CD4-positive, alpha-beta T cell treated with Interleukin-4 for 4 hours (primary cell): ENCODE measurements around the gene RNF20.
A peak's percentile ranks its signal among the peaks of the same experiment; 100 is the strongest.

Experiments
- DNase-seq: peaks from one replicate; pipeline ENCODE4 v3.0.0-alpha.2; 2020

Gene RNF20

GRCh38 chr9:101591787-101592446 is 58.3 kb downstream of the RNF20 start:
- DNase-seq, result no peak

DNA sequence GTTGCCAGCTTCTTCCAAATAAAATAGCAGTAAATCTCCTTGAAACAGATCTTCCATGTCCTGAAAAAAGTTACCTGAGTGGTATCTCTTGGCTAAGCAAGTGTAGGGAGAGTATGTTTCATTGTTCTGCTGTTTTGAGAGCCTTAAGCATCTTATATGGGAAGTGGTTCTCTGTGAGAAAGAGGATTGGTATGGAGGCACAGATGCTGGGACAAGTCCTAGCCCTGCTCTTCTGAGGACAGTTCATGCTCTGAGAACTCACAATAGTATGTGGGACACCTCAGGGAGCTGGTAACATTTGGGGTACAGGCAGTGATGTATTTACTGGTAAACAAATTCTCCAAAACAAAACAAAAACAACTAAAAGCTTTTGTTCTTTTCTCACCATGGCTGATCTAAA is 59.1 kb downstream of the RNF20 start:
- DNase-seq, result no peak

GRCh38 chr9:101593345-101593744 is 59.7 kb downstream of the RNF20 start:
- no peak for DNase-seq

- DNase-seq, result no peak
Measured at GRCh38 chr9:101594796-101595195, 61.1 kb downstream of the RNF20 start, which contains the start of gene PPP3R2. Gene PPP3R2 (minus strand): TSS chr9:101594969. CDS start chr9:101594921, 48 bp downstream.

DNA sequence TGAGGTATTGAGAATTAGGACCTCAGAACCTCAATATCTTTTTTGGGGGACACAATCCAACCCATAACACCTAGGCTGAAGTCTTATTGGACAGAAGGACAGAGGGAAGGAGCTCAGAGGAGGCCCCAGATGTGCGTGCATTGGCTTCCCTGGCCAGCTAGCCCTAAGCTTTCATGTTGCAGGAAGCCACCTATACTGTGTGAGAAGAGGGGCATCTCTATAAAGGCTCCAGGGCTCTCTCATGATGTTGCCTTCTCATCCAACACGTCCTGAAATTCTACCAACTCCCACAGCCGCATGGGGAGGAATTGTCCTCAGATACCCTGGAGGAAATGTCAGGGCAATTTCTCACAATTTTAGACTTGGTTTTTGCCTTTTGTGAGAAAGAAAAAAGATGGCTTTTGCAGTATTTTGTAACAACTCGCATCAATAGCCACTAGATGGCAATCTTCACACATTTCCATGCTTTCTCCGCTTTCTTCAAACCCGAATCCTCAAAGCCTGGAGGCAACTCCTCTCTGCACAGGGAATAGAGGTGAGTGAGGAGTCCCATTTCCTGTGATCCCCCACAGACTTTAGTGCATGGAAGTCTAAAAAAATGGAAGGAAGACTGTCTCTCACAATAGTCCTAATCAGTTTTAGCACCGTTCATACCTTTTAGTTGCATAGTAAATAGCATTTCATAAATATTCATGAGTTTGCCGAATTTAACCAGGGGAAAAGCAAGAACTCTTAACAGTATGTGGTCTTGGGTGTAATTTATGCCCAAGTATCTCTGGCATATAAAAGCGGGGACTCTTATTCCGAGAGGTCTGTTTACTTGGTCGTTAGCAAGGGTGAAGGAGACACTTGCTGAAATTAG is 68.5 kb downstream of the RNF20 start:
- DNase-seq, result peak; percentile 31

DNA sequence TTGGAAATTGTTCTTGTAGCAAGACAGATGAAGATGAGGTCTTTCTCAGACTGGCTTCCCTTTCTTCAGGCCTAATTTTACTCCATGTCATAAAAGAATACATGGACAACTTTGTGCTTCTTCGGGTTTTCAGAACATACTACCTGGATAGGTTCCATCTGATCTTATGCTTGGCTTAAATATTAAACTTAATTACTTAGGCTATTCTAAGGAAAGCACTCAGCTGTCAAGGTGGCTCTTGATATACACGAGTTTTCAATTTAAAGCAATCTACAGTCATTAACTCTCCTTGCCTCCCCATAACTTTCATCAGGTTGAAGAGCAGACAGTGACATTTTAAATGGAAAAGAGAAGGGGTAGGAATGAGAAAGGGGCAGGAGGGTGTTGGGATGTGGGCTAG is 70.6 kb downstream of the RNF20 start:
- DNase-seq, result no peak

DNA sequence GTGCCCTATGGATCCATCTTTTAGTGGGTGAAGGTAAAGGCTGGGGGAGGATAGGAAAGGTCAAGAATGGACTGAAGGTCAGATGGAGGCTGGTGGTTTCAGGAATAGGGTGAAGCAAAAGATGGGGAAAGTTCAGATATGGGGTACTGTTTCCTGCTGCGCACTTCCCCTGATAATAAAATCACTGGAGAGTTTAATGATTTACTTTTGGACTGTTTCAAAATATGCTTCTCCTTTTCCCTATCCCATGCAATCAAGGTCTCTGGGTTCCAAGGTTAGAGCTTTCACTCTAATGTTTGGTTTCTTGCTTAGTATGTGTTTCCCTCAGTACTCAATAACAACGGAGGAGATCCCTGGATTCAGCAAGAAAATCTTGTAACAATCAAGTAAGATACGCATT is 71.9 kb downstream of the RNF20 start:
- DNase-seq, result no peak
